Measurements from ENCODE around the gene SMIM13.

SMIM13 gene

GRCh38 chr6:11187301-11187700 lies 93.7 kb downstream of the SMIM13 start:
- DNase-seq (ENCODE audit: low read depth): no peak
- no peak for TF ChIP-seq CTCF (conservative IDR thresholded peaks at IDR 0.05; ENCODE audit: low read depth, low read length)
- H3K4me3 ChIP-seq (ENCODE audit: low read length): no peak overlapping the region

Data from retinal pigment epithelial cell (primary cell).